ENCODE results near the gene KIAA0513. TPM values are rescaled to one million over a fixed set of nuclear protein-coding genes. Genes with fewer than 3 reads are reported as not detected.

Gene KIAA0513
- total and polyA plus RNA-seq, 2 experiments from 2014 or later: 5.3 to 5.4 TPM

DNA sequence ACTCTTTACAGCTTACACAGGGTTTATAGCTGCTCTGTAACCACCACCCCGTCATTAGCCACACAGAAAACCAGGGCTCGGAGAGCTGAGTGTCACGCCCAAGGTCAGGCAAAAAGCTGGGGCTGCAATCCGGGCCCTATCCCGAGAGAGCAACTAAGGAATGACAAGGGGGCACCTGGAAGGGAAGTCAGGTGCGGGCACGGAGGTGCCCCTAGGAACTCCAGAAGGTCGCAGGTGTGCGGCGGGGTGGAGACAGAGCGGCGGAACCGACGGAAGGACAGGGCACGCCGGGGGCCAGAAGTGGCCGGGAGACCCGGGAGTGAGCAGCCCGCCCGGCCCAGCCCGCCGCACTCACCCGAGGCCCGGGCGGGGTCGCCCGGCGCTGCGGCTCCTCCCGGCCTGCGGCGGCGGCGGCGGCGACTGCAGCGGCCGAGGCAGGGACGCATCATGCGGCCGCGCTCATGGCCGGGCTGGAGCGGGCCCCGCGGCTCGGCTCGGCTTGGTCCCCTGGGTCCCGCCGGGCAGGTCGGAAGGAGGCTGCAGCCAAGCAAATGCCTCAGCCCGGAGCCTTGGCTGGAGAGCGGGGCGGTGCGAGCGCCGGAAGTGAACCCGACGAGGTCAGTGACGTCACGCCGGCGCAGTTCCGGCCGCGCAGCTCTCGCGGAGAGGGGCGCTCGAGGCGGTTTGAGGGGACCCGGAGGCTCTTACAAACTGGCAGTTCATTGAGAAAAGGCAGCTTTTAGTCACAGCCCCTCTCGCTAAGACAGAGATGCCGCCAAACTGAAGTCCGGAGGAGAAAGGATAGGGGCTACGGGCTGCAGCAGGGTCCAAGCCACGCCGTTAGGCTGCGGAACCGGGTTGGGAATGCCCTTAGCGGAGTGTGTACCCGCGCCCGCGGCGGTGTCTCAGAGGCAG, 16.4 kb upstream of the KIAA0513 start, which contains the start of gene ZDHHC7:
TSS of gene ZDHHC7 (minus strand) at position 605 of the 915 bp plus-strand sequence. CDS start 20,917 bp downstream, outside the sequence.
- WGBS, 2 experiments (ENCODE audit: low coverage in 1 of 2, low lambda C conversion rate in 2 of 2, missing lambda C conversion rate in 2 of 2): 1 to 2% methylated on average over 46 to 65 of the region's 86 CpGs
- Histone ChIP-seq H3F3A (ENCODE audit: insufficient read depth) (peaks cover 10% of the 10 kb centered on the region), H3K27me3 (replicated peaks; ENCODE audit: insufficient read depth) (no peaks in the 10 kb centered on the region), H3K27ac (peak within 1 kb of the TSS; percentile 89), H3K9me2 (ENCODE audit: insufficient read depth) (no peaks in the 10 kb centered on the region), H4K20me1 (ENCODE audit: insufficient read depth) (no peaks in the 10 kb centered on the region), H3K36me3 (ENCODE audit: low read depth) (0 out of 2 replicates have a peak, but pooled peaks cover 4% of the 10 kb centered on the region), H3K9me3 (ENCODE audit: low read depth) (no peaks in the 10 kb centered on the region), H2AFZ (peak within 1 kb of the TSS; percentile 71), H3K4me2 (ENCODE audit: unreplicated experiment) (peak within 1 kb of the TSS; percentile 83), H3K4me3 (peak within 1 kb of the TSS; percentile 97), H3K9ac (peak within 1 kb of the TSS; percentile 87), H3K4me1 (ENCODE audit: insufficient read depth) (peaks cover 24% of the 10 kb centered on the region), H3K79me2 (ENCODE audit: insufficient read depth) (peaks cover 48% of the 10 kb centered on the region)
- DNase-seq: peak; percentile 96
- in situ Hi-C loops (cut with MboI): no loop called here
- no peak for TF ChIP-seq EZH2phosphoT487 (IDR thresholded peaks at IDR 0.05; ENCODE audit: insufficient read depth, low read depth)

DNA sequence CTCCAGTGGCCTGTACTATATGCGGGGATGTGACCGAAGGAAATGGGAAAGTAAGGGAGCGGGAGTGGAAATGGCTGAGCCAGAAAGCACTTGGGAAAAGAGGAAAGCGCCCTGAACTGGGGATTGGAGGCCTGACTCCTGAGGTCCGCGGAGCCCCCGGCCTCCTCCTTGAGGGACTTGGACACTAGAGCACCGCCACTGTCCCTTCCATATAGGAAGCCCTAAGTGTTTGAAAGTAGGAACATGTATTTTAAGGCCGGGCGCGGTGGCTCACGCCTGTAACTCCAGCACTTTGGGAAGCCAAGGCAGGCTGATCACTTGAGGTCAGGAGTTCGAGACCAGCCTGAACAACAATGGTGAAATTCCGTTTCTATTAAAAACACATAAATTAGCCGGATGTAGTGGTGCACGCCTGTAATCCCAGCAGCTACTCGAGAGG, 15.7 kb upstream of the KIAA0513 start:
- TF ChIP-seq EZH2 (IDR thresholded peaks at IDR 0.05; ENCODE audit: insufficient read depth, poor library complexity, severe bottlenecking) (no peak), EZH2phosphoT487 (IDR thresholded peaks at IDR 0.05; ENCODE audit: insufficient read depth, low read depth) (no peak)
- Histone ChIP-seq H3K9ac (peak overlapping the region; percentile 87), H4K20me1 (ENCODE audit: insufficient read depth) (no peaks in the 10 kb centered on the region), H3F3A (ENCODE audit: insufficient read depth) (peaks cover 7% of the 10 kb centered on the region), H3K9me3 (ENCODE audit: low read depth) (no peaks in the 10 kb centered on the region), H2AFZ (peak overlapping the region; percentile 71), H3K27me3 (replicated peaks; ENCODE audit: insufficient read depth) (no peaks in the 10 kb centered on the region), H3K4me3 (peak overlapping the region; percentile 97), H3K4me2 (ENCODE audit: unreplicated experiment) (peak overlapping the region; percentile 76), H3K4me1 (ENCODE audit: insufficient read depth) (peaks cover 17% of the 10 kb centered on the region), H3K79me2 (ENCODE audit: insufficient read depth) (peaks cover 42% of the 10 kb centered on the region), H3K36me3 (ENCODE audit: low read depth) (0 out of 2 replicates have a peak, but pooled peaks cover 4% of the 10 kb centered on the region), H3K27ac (peak overlapping the region; percentile 89), H3K9me2 (ENCODE audit: insufficient read depth) (no peaks in the 10 kb centered on the region)
- 3% methylated on average over 17 of the region's 17 CpGs for WGBS, 2 experiments (ENCODE audit: low coverage in 1 of 2, low lambda C conversion rate in 2 of 2, missing lambda C conversion rate in 2 of 2)
- no peak for DNase-seq
- in situ Hi-C loops (cut with MboI): no loop called here

DNA sequence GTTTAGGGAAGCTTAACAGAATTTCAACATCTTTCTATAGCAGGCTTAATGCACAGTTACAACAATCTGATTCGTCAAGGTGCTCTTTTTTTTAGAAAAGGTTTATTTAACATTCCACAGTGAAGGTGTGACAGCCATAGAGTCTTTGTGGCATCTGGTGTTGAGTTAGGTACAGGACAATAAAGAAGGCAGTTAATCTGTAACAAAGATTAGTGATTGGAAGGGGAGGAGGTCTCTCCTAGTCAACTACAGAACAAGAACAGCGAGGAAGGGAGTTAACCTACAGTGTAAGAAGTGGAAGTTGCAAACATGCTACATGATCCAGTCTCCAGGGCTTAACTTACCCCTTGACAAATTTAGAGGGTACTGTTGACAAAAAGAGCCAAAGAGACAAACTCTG, 13.3 kb upstream of the KIAA0513 start:
- Histone ChIP-seq H3K4me2 (ENCODE audit: unreplicated experiment) (no peak overlapping the region), H3K4me1 (ENCODE audit: insufficient read depth) (peaks cover 7% of the 10 kb centered on the region), H3K4me3 (no peak overlapping the region), H3K9me2 (ENCODE audit: insufficient read depth) (no peaks in the 10 kb centered on the region), H3K36me3 (ENCODE audit: low read depth) (0 out of 2 replicates have a peak, but pooled peaks cover 1% of the 10 kb centered on the region), H3K27ac (no peak overlapping the region), H3K9ac (no peak overlapping the region), H2AFZ (no peak overlapping the region), H4K20me1 (ENCODE audit: insufficient read depth) (no peaks in the 10 kb centered on the region), H3K79me2 (ENCODE audit: insufficient read depth) (peaks cover 18% of the 10 kb centered on the region), H3F3A (ENCODE audit: insufficient read depth) (no peaks in the 10 kb centered on the region), H3K9me3 (ENCODE audit: low read depth) (no peaks in the 10 kb centered on the region), H3K27me3 (replicated peaks; ENCODE audit: insufficient read depth) (no peaks in the 10 kb centered on the region)
- in situ Hi-C loops (cut with MboI): no loop called here
- DNase-seq: no peak
- TF ChIP-seq EZH2phosphoT487 (IDR thresholded peaks at IDR 0.05; ENCODE audit: insufficient read depth, low read depth) (no peak), EZH2 (IDR thresholded peaks at IDR 0.05; ENCODE audit: insufficient read depth, poor library complexity, severe bottlenecking) (no peak)
- WGBS, 2 experiments (ENCODE audit: low coverage in 1 of 2, low lambda C conversion rate in 2 of 2, missing lambda C conversion rate in 2 of 2): 83 to 92% methylated on average over 2 of the region's 2 CpGs

DNA sequence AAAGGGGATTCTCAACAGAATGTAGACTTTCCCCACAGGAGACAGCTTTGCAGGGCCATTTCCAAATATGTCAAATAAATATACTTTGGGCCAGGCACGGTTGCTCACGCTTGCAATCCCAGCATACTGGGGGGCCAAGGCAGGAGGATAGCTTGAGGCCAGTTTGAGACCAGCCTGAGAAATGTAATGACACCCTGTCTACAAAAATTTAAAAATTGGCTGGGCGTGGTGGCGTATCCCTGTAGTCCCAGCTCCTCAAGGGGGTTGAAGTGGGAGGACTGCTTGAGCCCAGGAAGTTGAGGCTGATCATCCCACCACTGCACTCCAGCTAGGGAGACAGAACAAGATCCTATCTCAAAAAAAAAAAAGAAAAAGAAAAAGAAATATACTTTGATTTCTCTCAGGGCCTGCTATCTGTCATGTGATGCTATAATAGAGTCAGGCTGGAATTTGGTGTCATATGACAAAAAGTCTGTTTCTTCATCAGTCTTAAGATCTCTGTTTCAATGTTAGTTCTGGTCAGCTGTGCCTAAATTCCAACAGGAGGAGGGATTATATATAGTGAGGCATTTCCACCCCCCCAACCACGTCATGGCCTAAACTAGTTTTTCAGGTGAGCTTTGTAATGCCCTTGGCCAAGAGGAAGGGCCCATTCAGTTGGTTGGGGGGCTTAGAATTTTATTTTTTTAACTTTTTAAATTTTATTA, 12.0 kb upstream of the KIAA0513 start:
- Histone ChIP-seq H3K79me2 (ENCODE audit: insufficient read depth) (peaks cover 4% of the 10 kb centered on the region), H3K9me3 (ENCODE audit: low read depth) (no peaks in the 10 kb centered on the region), H3K4me2 (ENCODE audit: unreplicated experiment) (no peak overlapping the region), H3K4me3 (no peak overlapping the region), H3K27ac (no peak overlapping the region), H2AFZ (no peak overlapping the region), H3K9ac (no peak overlapping the region), H4K20me1 (ENCODE audit: insufficient read depth) (no peaks in the 10 kb centered on the region), H3K4me1 (ENCODE audit: insufficient read depth) (no peaks in the 10 kb centered on the region; the same call in 1 of the 2 replicates), H3K9me2 (ENCODE audit: insufficient read depth) (no peaks in the 10 kb centered on the region), H3K27me3 (replicated peaks; ENCODE audit: insufficient read depth) (no peaks in the 10 kb centered on the region), H3F3A (ENCODE audit: insufficient read depth) (no peaks in the 10 kb centered on the region), H3K36me3 (ENCODE audit: low read depth) (no peaks in the 10 kb centered on the region)
- DNase-seq: no peak
- WGBS, 2 experiments (ENCODE audit: low coverage in 1 of 2, low lambda C conversion rate in 2 of 2, missing lambda C conversion rate in 2 of 2): 89 to 96% methylated on average over 5 of the region's 5 CpGs
- no peak for TF ChIP-seq EZH2phosphoT487 (IDR thresholded peaks at IDR 0.05; ENCODE audit: insufficient read depth, low read depth)
- no peak for TF ChIP-seq EZH2 (IDR thresholded peaks at IDR 0.05; ENCODE audit: insufficient read depth, poor library complexity, severe bottlenecking)
- in situ Hi-C loops (cut with MboI): no loop called here

Data from GM23248 (cell line).